HG03159 (cell line): ENCODE results near the gene HSD11B2.

Experiments
- ATAC-seq: cut with Tn5 transposase; IDR thresholded peaks from one replicate; pipeline ENCODE4 v1.9.1; 2021; ENCODE audit warnings: mild to moderate bottlenecking, moderate library complexity; ENCODE audit not compliant: unreplicated experiment

The HSD11B2 gene

DNA sequence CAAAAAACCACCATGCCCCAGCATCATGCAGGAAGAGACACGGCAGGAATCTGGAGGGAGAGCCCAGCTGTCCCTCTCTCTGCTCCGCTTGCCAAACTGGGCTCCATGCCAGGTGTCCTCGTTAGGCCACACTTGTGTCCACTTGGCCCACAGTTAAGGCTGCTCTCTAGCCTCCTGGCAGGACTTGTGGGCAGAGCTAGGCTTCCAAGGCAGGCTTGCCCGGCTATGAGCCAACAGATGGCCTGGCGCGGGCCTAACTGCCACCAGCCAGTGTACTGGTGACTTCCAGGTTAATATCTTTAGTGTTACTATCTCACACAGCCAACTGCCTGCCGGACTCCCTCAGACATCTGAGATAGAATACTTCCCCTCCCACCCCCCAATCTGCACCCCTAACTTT is 39.4 kb downstream of the HSD11B2 start:
- ATAC-seq, result no peak

DNA sequence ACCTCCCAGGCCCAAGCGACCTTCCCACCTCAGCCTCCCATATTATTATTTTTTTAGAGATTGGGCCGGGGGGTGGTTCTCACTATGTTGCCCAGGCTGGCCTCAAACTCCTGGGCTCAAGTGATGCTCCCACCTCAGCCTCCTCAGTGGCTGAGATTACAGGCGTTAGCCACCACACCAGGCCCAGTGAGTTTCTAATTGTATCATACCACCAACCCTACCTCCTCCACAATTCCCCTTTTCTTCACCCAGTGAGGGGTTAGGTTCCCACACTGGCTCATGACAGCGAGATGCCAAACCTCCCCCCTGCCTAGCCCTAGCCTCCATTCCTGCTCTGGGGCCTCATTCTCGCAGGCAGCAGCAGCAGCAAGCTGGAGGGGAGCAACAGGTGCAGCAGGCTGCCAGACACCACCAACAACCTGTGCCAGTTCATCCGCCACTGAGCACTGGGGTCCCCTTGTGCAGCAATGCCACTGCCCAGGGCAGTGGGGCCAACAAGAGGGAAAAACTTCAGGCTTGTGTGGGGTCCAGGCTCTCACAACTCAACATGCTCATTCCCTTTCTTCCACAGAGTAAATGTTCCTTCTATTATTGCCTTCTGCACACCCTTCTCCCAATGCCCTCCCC is 41.0 kb downstream of the HSD11B2 start:
- no peak for ATAC-seq

DNA sequence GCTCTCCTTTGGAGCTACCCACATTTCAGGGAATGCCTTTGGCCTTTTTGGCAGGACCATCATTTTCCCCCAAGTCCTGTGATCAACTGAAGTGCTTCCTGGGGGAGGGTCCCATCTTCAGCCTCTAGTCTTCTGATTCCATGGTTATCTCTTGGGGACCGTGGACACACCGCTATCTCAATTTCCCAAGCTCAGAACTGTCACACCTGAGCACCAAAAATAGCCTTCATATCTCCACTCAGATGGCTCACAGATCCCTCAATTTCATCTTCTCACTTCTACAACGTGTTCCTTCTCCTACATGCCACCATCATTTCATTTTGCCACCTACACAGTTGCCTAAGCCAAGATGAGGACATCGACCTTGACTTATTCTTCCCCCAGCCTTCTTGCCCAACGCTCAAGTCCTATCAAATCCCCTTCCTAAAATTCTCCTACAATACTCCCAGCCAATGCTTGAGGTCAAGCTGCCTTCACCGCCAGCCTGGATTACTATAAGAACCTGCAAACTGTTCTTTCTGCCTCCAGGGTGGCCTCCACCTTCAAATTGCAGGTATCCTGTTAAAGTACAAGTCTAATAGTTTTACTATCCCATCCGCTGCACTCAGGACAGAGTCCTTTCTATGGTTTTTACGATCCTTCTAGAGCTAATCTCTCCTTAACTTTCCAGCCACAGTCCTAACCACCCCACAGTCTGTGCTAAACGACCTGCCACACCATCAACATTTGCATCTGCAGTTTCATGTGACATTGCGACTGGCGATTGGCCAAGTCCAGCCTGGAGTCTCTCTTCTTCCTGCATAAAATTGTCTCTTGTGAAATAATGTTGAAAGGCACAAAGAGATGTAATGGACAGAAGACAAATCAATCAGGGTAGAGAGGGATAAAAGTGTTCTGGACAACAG is 43.9 kb downstream of the HSD11B2 start:
- no peak for ATAC-seq

DNA sequence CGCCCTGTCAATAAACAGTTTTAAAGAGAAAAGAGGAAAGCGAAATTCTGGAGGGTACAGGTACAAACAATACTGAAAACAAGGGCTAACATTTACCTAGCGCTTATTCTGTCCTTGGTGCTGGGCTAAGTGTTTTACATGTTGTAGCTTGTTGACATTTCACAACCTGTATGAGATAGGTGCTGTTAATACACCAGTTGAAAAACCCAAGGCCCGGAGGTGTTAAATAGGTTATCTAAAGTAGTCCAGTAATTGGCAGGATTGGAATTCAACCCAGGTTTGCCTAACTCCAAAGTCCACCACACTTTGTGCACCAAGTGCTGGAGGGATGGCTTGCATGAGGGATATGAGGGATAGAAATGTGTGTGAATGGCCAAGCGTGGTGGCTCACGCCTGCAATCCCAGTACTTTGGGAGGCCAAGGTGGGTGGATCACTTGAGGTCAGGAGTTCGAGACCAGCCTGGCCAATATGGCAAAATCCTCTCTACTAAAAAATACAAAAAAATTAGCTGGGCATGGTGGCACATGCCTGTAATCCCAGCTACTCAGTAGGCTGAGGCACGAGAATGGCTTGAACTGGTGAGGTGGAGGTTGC is 47.1 kb downstream of the HSD11B2 start:
- ATAC-seq, result no peak

DNA sequence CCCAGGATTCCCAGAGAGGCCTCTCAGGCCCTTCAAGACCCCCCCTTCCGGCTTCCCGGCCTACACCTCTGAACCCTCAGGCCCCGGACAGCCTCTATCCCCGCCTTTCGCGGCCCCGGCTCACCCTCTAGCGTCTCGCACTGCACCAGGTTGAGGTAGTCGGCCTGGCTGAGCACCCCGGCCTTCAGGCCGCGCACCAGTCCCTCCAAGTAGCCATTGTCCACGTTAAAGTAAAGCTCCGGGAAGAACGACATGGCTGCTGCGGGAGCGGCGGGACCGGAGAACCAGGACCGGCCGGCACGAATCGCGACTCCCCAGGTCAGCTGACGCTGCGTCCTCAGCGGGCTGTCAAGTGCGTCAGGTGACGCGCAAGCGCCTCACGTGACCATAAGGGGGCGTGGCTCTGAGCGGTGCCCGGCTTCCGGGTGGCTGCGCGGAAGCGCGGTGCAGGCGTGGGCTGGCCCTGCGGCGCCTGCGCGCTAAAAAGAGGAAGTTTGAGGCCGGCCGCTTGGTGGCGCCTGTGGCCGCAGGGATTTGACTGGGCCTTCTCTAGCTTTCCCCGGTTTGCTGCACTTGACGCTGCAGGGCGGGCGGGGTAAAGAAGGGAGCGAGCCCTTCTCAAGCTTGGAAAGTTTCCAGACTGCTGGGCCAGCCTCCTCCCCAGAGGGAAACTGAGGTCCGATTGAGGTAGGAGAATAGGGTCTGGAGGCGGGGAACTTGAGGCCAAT is 50.1 kb downstream of the HSD11B2 start, which contains the start of gene ATP6V0D1:
ATP6V0D1 (minus strand) TSS at position 325 of the 728 bp plus-strand sequence; CDS start at position 254, 71 bp downstream.
- ATAC-seq, result peak; percentile 91

DNA sequence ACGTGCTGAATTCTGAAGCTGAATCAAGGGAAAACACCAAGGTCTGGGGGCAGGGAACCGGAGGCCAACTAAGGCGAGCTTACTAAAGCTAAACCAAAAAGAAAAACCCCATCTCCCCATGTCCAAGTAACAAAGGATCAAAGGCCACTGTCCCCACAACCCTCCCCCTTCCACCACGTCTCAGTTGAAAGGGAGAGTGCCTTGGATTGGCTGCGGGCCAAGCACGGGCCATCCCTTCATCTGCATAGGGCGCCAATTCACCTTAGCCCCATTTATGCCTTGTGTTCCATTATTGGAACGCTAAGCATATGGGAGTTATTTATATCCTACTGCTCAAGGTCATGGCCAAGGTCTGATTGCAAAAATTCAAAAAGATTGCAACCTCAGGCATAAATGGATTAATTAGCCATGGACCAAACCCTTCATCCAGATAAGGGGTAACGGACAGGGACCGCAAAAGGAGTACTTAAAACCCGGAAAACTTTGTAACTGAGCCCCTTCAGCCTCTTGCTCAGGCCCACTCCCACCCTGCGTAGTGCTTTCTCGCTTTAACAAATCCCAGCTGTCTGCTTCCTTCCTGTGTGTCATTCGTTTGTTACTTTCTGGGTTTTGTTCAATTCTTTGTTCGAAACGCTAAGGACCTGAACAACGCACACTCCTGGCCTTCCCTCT is 50.8 kb downstream of the HSD11B2 start:
- ATAC-seq, result peak; percentile 3

DNA sequence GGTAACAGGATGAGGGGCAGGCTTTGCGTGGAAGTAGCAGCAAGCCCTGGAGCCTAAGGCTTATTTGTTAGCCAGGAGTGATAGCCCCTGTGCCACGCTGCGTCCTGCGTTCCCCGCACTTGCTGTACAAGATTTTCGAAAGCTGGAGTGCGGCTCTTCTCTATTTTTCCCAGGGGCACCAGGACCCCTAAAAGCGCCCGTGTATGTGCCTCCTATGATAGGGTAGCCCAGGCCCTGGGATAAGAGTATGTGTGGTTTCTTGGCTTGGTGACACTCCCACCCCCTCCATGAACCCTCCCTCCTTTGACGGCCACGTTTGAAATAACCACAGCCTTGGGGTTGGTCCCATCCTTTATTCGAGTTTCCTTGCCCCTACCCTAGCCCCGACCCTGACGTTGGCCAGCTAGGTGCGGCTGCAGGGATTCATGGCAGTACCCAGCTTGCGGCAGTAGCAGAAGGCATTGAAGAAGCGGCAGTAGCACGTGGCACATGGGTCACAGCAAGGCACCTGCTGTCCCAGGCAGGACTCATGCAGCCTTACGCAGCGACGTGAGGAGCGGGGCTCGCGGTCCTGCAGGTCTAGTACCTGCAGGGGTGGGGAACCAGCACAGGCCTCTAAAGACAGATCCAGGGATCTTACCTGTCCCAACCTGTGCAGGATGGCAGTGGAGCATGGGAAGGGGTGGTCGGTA is 51.5 kb downstream of the HSD11B2 start:
- no peak for ATAC-seq

DNA sequence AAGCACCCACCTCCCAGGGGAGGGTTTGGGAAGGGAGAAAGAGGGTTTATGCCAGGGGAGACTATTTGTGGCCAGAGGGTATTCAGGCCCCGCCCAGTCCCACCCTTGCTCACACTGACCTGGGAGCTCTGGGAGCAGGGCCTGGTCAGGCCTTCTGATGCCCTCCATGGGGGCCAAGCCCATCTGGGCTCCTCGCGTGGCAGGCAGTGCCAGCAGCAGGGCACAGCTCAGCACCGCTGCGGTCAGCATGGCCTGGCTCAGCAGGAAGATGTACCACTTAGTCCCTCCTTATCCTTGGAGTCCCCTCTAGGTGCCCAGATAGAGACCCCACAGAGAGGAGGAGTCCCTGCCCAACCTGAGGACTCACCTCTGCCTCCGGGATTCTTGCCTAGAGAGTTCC is 52.2 kb downstream of the HSD11B2 start, which contains the start of gene AGRP:
AGRP (minus strand) TSS at position 398 of the 400 bp plus-strand sequence; CDS start at position 249, 149 bp downstream.
- no peak for ATAC-seq

DNA sequence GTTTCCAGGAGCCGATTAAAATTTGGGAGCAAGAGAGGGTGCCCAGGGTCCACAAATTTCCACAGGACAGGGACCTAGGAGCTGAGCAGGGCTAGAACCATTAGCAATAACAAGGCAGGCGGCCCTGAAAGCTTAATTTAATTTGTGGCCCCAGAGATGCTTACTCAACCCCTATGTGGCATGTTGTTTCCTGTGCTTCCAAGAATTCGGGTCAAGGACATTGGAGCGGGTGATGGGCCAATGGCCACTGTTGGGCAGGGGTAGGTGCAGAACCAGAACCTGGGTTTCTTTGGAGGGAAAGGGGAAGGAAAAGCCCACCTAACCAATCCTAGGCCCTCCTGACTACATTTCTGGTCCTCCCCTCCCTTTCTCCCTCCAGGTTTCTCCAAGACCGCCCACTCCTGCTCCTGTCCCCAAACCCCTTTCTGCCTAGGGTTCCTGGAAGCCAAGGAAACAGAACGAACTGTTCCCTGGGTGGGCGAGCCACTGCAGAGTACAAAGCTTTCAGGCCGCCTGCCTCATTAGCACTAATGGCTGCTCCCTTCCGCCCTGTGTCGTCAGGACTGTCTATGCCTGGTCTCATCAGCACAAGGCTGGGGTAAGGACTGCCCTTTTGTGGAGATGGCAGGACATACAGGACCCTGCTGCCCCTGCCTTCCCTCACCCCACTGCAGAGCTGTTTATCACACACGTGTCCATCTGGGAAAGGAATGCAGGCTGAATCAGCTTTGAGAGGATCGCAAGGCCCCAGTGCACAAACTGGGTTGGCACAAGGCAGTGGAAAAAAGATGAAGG is 53.0 kb downstream of the HSD11B2 start:
- ATAC-seq, result no peak

DNA sequence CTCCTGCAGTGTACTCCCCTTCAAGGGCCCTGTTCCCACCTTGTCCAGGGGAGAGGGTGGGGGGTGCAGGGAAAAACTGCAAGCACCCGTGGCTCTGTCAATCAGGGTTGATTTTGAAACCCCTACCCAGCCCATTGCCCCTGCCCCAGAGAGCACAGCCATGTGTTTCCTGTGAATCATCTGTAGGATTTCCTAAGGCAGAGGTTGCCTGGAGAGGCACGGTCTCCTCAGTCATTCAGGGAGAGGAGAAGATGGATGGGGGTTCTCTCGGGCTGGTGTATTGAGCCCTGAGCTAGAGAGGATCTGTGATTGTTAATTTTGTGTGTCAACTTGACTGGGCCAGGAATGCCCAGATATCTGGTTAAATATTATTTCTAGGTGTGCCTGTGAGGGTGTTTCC is 55.9 kb downstream of the HSD11B2 start:
- no peak for ATAC-seq
